ENCODE measurements around the gene CCDC60.

Gene CCDC60

GRCh38 chr12:119446459-119446858 is 111.9 kb downstream of the CCDC60 start:
- no peak for TF ChIP-seq ZFX (IDR thresholded peaks at IDR 0.05)
- TF ChIP-seq CTCF (conservative IDR thresholded peaks at IDR 0.05), result no peak
- H3K27ac ChIP-seq, result no peak overlapping the region

GRCh38 chr12:119447126-119447525 is 112.6 kb downstream of the CCDC60 start:
- TF ChIP-seq ZFX (IDR thresholded peaks at IDR 0.05) (no peak), CTCF (conservative IDR thresholded peaks at IDR 0.05) (no peak)

DNA sequence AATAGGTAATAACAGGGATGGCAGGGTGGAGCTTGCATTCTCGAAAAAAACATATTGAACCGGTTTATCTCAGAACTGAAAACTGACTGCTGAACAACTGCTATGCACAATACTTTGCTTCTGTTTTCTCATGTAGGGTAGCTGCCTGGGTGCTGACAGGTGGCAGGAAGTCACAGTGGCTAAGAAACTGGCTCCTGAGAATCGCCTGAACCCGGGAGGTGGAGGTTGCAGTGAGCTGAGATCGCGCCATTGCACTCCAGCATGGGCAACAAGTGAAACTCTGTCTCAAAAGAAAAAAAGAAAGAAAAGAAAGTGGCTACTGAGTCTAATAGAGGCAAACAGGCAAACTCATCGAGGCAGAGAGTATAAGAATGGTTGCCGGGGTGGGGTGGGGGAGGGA is 113.1 kb downstream of the CCDC60 start:
- TF ChIP-seq CTCF (conservative IDR thresholded peaks at IDR 0.05), result no peak
- TF ChIP-seq ZFX (IDR thresholded peaks at IDR 0.05), result no peak
- H3K27ac ChIP-seq, result no peak overlapping the region

More at GRCh38 chr12:119447126-119447525, 112.6 kb downstream of the CCDC60 start:
- H3K27ac ChIP-seq, result no peak overlapping the region

DNA sequence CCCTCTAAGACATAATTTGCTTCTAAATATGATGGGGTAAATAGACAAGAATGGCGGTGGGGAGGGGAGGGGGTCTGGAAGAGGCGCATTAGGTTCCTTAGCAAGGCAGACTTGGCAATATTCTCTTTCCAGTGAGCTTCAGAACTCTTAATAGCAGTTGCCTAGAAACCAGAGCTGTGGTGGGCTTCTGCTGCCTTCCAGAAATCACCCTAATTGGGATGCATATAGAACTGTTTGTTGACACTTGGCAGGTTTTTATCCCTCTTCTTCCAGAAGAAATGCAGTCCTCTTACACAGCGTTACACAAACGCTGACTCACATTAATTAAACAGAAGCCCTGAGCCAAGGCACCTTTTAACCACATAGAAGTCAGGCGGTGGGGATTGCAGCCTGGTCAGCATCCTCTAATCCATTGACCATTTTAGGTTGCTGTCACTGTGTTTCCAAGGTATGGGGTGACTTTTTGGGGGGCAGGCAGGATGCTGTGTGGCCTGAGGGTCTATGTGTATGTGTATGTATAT is 114.1 kb downstream of the CCDC60 start:
- no peak for TF ChIP-seq CTCF (conservative IDR thresholded peaks at IDR 0.05)
- no peak for TF ChIP-seq ZFX (IDR thresholded peaks at IDR 0.05)
- no peak overlapping the region for H3K27ac ChIP-seq

DNA sequence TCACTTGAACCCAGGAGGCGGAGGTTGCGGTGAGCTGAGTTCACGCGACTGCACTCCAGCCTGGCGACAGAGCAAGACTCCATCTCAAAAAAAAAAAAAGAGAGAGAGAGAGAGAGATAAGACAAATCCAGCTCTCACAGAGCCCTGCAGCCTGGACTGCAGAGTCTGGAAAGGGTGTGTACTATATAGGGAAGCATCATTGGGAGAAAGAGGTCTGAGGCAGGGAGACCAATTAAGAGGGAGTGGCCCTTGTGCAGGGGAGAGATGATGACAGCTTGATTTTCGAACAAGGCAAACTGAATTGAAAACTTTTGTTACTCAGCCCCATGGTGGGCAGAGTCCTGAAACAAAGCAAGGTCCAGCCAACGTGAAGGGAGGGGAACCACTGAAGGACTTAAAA is 116.2 kb downstream of the CCDC60 start:
- TF ChIP-seq ZFX (IDR thresholded peaks at IDR 0.05) (no peak), CTCF (conservative IDR thresholded peaks at IDR 0.05) (no peak)
- no peak overlapping the region for H3K27ac ChIP-seq

DNA sequence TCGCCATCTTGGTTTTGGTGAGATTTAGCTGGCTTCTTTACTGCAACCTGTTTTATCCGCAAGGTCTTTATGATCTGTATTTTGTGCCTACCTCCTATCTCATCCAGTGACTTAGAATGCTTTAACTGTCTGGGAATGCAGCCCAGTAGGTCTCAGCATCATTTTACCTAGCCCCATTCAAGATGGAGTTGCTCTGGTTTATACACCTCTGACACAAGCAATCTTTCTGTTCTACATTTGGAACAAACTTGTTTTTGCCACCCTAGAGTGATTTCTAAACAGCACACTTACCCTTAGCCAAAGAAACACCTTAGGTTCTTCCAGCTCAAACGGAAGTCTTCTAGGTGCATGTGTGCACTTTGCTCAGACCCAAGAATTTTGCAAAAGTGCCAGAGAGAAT is 122.3 kb downstream of the CCDC60 start:
- H3K27ac ChIP-seq, result no peak overlapping the region
- TF ChIP-seq CTCF (conservative IDR thresholded peaks at IDR 0.05) (no peak), ZFX (IDR thresholded peaks at IDR 0.05) (no peak)

DNA sequence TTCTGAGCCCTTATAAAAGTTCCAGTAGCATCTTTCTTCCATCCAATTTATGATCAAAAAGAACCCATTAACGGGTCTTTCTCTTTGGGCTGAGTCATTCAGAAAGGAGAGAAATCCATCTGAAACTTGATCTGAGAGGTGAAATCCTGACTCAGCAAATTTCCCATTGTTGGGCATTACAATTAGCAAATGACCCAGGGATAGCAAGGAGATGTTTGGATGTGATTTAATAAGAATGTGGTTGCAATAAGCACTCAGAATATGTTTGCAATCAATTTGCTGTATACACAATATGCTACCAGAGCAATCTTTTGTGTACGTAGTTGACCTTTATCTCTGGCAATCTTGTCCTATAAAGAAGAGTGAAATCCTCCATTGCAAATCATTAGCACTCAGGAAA is 122.7 kb downstream of the CCDC60 start:
- no peak for TF ChIP-seq ZFX (IDR thresholded peaks at IDR 0.05)
- TF ChIP-seq CTCF (conservative IDR thresholded peaks at IDR 0.05), result no peak
- no peak overlapping the region for H3K27ac ChIP-seq

Measured in C4-2B (cell line).